NCI-H2227 (cell line): ENCODE measurements around the gene NUDT16.
"Not testable (repeated sequence)": the region's sequence is repeated elsewhere in the genome, so short reads cannot be mapped to it uniquely, and the experiment has no call there.

Experiments used
- DNase-seq: peaks from one replicate; lab custom pipeline; 2025; ENCODE audit not compliant: unreplicated experiment; lab: John Stamatoyannopoulos, UW

Gene NUDT16

GRCh38 chr3:131381445-131382291 is at the start of gene NUDT16:
NUDT16 (plus strand) TSS chr3:131381774; CDS start chr3:131381805, 31 bp downstream.
- peak; percentile 96 for DNase-seq

GRCh38 chr3:131338948-131339640 is 42.5 kb upstream of the NUDT16 start:
- DNase-seq: no peak

GRCh38 chr3:131341761-131342160 is 39.8 kb upstream of the NUDT16 start:
- no peak for DNase-seq

- no peak for DNase-seq
Observed at GRCh38 chr3:131348911-131349310, 32.7 kb upstream of the NUDT16 start.

- DNase-seq: no peak
Observed at GRCh38 chr3:131349454-131349853, 32.1 kb upstream of the NUDT16 start.

GRCh38 chr3:131349946-131350347 is 31.6 kb upstream of the NUDT16 start:
- no peak for DNase-seq

GRCh38 chr3:131350506-131350905 is 31.1 kb upstream of the NUDT16 start:
- DNase-seq: no peak

- DNase-seq: no peak
Observed at GRCh38 chr3:131353016-131353877, 28.3 kb upstream of the NUDT16 start.

- DNase-seq: peak; percentile 42
Observed at GRCh38 chr3:131353986-131354385, 27.6 kb upstream of the NUDT16 start.

- no peak for DNase-seq
Observed at GRCh38 chr3:131356006-131356595, 25.5 kb upstream of the NUDT16 start.

- no peak for DNase-seq
Observed at GRCh38 chr3:131357275-131357674, 24.3 kb upstream of the NUDT16 start.

GRCh38 chr3:131360191-131360755 is 21.3 kb upstream of the NUDT16 start:
- no peak for DNase-seq

GRCh38 chr3:131361066-131361463 is 20.5 kb upstream of the NUDT16 start:
- DNase-seq: not testable (repeated sequence)

- DNase-seq: no peak
Observed at GRCh38 chr3:131361464-131362421, 19.8 kb upstream of the NUDT16 start.

- no peak for DNase-seq
Observed at GRCh38 chr3:131363275-131363674, 18.3 kb upstream of the NUDT16 start.

GRCh38 chr3:131370935-131371687 is 10.5 kb upstream of the NUDT16 start:
- DNase-seq: no peak

- no peak for DNase-seq
Observed at GRCh38 chr3:131371688-131372066, 9.9 kb upstream of the NUDT16 start.

GRCh38 chr3:131374741-131375140 is 6.8 kb upstream of the NUDT16 start:
- DNase-seq: no peak
